Keratinocyte (primary cell): Measurements from ENCODE around the gene RPA1. TPM values are rescaled to one million over a fixed set of nuclear protein-coding genes. Genes with fewer than 3 reads are reported as not detected.

Source experiments
- DNase-seq: peaks from one replicate; pipeline ENCODE4 v3.0.0-alpha.2; 2011; ENCODE audit warnings: low read depth, missing footprints, low spot score
- FAIRE-seq: peaks from 2 replicates; lab custom pipeline; 2011; peaks lifted over from hg19 to GRCh38; lab: Jason Lieb, UNC
- H2AFZ ChIP-seq: 2 replicates; pipeline ENCODE4 v1.6.0; 2012; ENCODE audit warnings: low read length, control low read depth, inconsistent platforms; ENCODE audit not compliant: control insufficient read depth
- H3K27ac ChIP-seq: 2 replicates; pipeline ENCODE4 v1.5.1; 2011; ENCODE audit warnings: low read length; ENCODE audit not compliant: control insufficient read depth, insufficient read depth
- H3K27me3 ChIP-seq: 3 replicates; pipeline ENCODE4 v1.6.0; 2011; ENCODE audit warnings: low read length; ENCODE audit not compliant: control insufficient read depth, insufficient read depth; ENCODE audit errors: extremely low read depth
- H3K36me3 ChIP-seq, 2 experiments: 2 replicates in 1 of 2; 3 replicates in 1 of 2; pipeline ENCODE4 v1.5.1; 2011; ENCODE audit warnings: low read length in 2 of 2, mild to moderate bottlenecking in 1 of 2; ENCODE audit not compliant: control insufficient read depth in 2 of 2, insufficient read depth in 2 of 2; ENCODE audit errors: extremely low read depth in 1 of 2
- H3K4me1 ChIP-seq: 3 replicates; pipeline ENCODE4 v1.5.1; 2011; ENCODE audit warnings: low read length; ENCODE audit not compliant: control insufficient read depth, insufficient read depth; ENCODE audit errors: extremely low read depth
- H3K4me2 ChIP-seq: 3 replicates; pipeline ENCODE4 v1.6.0; 2011; ENCODE audit warnings: low read depth, low read length; ENCODE audit not compliant: control insufficient read depth, insufficient read depth; ENCODE audit errors: extremely low read depth
- H3K4me3 ChIP-seq, 3 experiments: fragments of 200-600 bp in 1 of 3; sonication (generic) in 1 of 3; 2 replicates in 2 of 3; 3 replicates in 1 of 3; pipeline ENCODE4 v1.5.1; 2011 to 2016; ENCODE audit warnings: low read length in 3 of 3, mild to moderate bottlenecking in 3 of 3, control low read depth in 2 of 3, inconsistent platforms in 1 of 3, low read depth in 1 of 3, mixed read lengths in 1 of 3, mixed run types in 1 of 3, moderate library complexity in 1 of 3; ENCODE audit not compliant: control insufficient read depth in 2 of 3, insufficient read depth in 2 of 3; ENCODE audit errors: extremely low read depth in 1 of 3
- H3K79me2 ChIP-seq: 2 replicates; pipeline ENCODE4 v1.6.0; 2012; ENCODE audit warnings: low read length; ENCODE audit not compliant: control insufficient read depth, insufficient read depth
- H3K9ac ChIP-seq: 3 replicates; pipeline ENCODE4 v1.6.0; 2011; ENCODE audit warnings: low read length; ENCODE audit not compliant: control insufficient read depth, insufficient read depth; ENCODE audit errors: extremely low read depth
- H3K9me1 ChIP-seq: 3 replicates; pipeline ENCODE4 v1.6.0; 2011; ENCODE audit warnings: low read length; ENCODE audit not compliant: control insufficient read depth, insufficient read depth; ENCODE audit errors: extremely low read depth
- H3K9me3 ChIP-seq: 2 replicates; pipeline ENCODE4 v1.5.1; 2012; ENCODE audit warnings: low read depth, low read length; ENCODE audit not compliant: control insufficient read depth
- H4K20me1 ChIP-seq: 3 replicates; pipeline ENCODE4 v1.6.0; 2011; ENCODE audit warnings: low read length; ENCODE audit not compliant: control insufficient read depth, insufficient read depth; ENCODE audit errors: extremely low read depth
- EZH2 ChIP-seq: IDR thresholded peaks from one replicate; pipeline ENCODE4 v1.6.1; 2012; ENCODE audit warnings: inconsistent platforms, mild to moderate bottlenecking, low read length, moderate library complexity
- dilution Hi-C: fragments of 300-500 bp; cut with MboI; formaldehyde crosslinking; loops from one replicate; pipeline ENCODE4 v1.7.0; 2020; ENCODE audit warnings: low sequenced_read_pairs; ENCODE audit not compliant: extremely low pct_ligation_motif_present
- polyA plus RNA-seq, 5 experiments: library from polyadenylated mRNA; depleted of rRNA in 3 of 5; stranded (reverse) in 3 of 5; stranded (forward) in 1 of 5; unstranded in 1 of 5; fragments of >200 nt; gene quantifications; 1 replicate in 1 of 5; 2 replicates in 3 of 5; 3 replicates in 1 of 5; pipeline versions ENCODE4 v1.2.1 to v1.2.3, GENCODE V29; 2011 to 2012; ENCODE audit warnings: missing spikeins in 2 of 5, low read depth in 1 of 5, low replicate concordance in 1 of 5
- TF ChIP-seq, protein P1 (sequence below), 3 experiments: IDR thresholded peaks in 1 of 3; conservative IDR thresholded peaks in 1 of 3; optimal IDR thresholded peaks in 1 of 3; 2 replicates in 2 of 3; 3 replicates in 1 of 3; pipeline versions ENCODE3 to v1.5.1; 2011; ENCODE audit warnings: low read length in 3 of 3, mild to moderate bottlenecking in 3 of 3, moderate library complexity in 2 of 3, control low read depth in 1 of 3, inconsistent platforms in 1 of 3; ENCODE audit not compliant: insufficient read depth in 2 of 3; ENCODE audit errors: extremely low read depth in 1 of 3

Gene RPA1
- polyA plus RNA-seq, 1 donor (not counting 4 experiments of a cell fraction or from before 2014, with no cell fraction given), result 74.9 TPM

DNA sequence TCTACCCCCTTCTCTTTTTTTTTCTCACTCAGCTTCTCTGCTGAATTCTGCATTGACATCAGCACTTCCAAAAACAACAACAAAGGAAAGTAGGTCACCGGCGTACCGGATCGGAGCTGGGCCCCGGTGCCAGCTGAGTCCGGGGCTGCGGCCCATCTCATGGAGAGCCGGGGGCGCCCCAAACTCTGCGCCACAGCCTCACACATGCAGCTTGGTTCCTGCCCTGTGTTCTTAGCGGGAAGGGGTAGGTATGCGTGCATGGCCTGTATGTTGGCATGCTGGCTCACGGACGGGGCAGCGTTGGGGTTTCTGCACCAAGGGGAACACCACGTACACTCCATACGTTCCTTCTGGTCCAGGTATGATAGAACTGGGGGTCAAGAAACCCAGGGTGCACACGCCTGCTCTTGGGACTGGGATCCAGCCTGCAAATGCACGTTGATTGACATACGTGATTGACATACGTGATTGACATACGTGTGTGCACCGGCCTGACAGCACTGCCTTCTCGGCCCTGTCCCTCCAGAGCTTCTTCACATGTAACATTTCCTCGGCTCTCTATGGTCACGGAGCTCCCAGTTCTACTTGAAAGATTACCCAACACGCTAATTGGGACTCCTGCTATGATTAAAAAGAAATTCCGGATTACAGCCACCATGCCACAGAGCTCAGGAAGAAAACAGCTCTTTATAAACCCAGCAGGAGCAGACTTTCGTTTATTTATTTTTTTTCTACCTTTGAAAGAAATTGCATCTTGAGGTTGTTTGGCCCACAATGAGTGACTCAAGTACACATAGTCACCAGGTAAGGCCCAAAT is 88.7 kb downstream of the RPA1 start:
- Histone ChIP-seq H3K36me3 (no peaks in the 10 kb centered on the region), H2AFZ (no peak overlapping the region), H3K9me1 (no peaks in the 10 kb centered on the region), H3K9ac (no peak overlapping the region), H4K20me1 (no peaks in the 10 kb centered on the region), H3K27me3 (peaks cover 22% of the 10 kb centered on the region), H3K79me2 (no peaks in the 10 kb centered on the region), H3K4me1 (no peaks in the 10 kb centered on the region), H3K9me3 (no peaks in the 10 kb centered on the region), H3K4me3 (no peak overlapping the region), H3K4me2 (no peak overlapping the region), H3K27ac (no peak overlapping the region)
- DNase-seq, result no peak
- no peak for FAIRE-seq
- dilution Hi-C loops, result no loop called here
- TF ChIP-seq EZH2, result no peak
- TF ChIP-seq, protein P1, sequence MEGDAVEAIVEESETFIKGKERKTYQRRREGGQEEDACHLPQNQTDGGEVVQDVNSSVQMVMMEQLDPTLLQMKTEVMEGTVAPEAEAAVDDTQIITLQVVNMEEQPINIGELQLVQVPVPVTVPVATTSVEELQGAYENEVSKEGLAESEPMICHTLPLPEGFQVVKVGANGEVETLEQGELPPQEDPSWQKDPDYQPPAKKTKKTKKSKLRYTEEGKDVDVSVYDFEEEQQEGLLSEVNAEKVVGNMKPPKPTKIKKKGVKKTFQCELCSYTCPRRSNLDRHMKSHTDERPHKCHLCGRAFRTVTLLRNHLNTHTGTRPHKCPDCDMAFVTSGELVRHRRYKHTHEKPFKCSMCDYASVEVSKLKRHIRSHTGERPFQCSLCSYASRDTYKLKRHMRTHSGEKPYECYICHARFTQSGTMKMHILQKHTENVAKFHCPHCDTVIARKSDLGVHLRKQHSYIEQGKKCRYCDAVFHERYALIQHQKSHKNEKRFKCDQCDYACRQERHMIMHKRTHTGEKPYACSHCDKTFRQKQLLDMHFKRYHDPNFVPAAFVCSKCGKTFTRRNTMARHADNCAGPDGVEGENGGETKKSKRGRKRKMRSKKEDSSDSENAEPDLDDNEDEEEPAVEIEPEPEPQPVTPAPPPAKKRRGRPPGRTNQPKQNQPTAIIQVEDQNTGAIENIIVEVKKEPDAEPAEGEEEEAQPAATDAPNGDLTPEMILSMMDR (optimal IDR thresholded peaks at IDR 0.05 in 1 of 3, IDR thresholded peaks at IDR 0.05 in 1 of 3, conservative IDR thresholded peaks at IDR 0.05 in 1 of 3; ENCODE audit: extremely low read depth in 1 of 3, insufficient read depth in 2 of 3, low read length in 3 of 3), result no peak

DNA sequence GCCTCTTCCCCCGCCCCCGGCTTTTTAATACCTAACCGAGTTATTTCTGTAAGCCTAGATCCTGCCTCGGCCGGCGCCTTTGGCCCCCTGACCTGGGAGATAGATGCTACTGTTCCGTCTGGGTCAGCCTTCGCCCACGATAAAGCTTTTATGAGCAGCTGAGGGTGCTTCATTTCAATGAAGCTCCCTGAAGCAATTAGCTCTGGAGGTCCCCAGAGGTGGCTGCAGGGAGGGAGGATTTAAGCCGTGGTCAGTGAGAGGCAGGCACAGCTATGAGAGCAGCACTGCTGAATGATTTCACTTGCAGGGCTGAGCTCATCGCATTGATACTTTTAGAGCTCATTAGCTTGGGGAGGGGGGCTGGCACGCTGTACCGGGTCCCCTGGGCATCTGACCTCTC is 89.4 kb downstream of the RPA1 start:
- Histone ChIP-seq H3K4me3 (no peak overlapping the region), H2AFZ (no peak overlapping the region), H3K4me2 (no peak overlapping the region), H3K27me3 (peaks cover 17% of the 10 kb centered on the region), H3K4me1 (no peaks in the 10 kb centered on the region), H3K36me3 (no peaks in the 10 kb centered on the region), H3K9me1 (no peaks in the 10 kb centered on the region), H3K79me2 (no peaks in the 10 kb centered on the region), H3K9ac (no peak overlapping the region), H4K20me1 (no peaks in the 10 kb centered on the region), H3K9me3 (no peaks in the 10 kb centered on the region), H3K27ac (no peak overlapping the region)
- FAIRE-seq (no peak), DNase-seq (no peak)
- TF ChIP-seq EZH2, result no peak
- dilution Hi-C loops, result no loop called here
